ENCODE results near the gene GOLT1A.
"Not testable (repeated sequence)": the region's sequence is repeated elsewhere in the genome, so short reads cannot be mapped to it uniquely, and the experiment has no call there.

Gene GOLT1A

GRCh38 chr1:204248954-204249353 lies 35.2 kb upstream of the GOLT1A start:
- no peak for DNase-seq (ENCODE audit: low spot score)

- DNase-seq (ENCODE audit: low spot score) = no peak
These were observed 33.1 kb upstream of the GOLT1A start for GRCh38 chr1:204246876-204247275.

GRCh38 chr1:204242920-204243319 lies 29.1 kb upstream of the GOLT1A start:
- DNase-seq (ENCODE audit: low spot score) = no peak

- no peak for DNase-seq (ENCODE audit: low spot score)
These were observed 28.1 kb upstream of the GOLT1A start for GRCh38 chr1:204241914-204242313.

GRCh38 chr1:204241050-204241449 lies 27.3 kb upstream of the GOLT1A start:
- no peak for DNase-seq (ENCODE audit: low spot score)

GRCh38 chr1:204240233-204240632 lies 26.4 kb upstream of the GOLT1A start:
- DNase-seq (ENCODE audit: low spot score) = no peak

- DNase-seq (ENCODE audit: low spot score) = not testable (repeated sequence)
These were observed 25.6 kb upstream of the GOLT1A start for GRCh38 chr1:204239401-204239800.

- not testable (repeated sequence) for DNase-seq (ENCODE audit: low spot score)
These were observed 24.7 kb upstream of the GOLT1A start for GRCh38 chr1:204238520-204238919.

GRCh38 chr1:204237515-204237914 lies 23.7 kb upstream of the GOLT1A start:
- not testable (repeated sequence) for DNase-seq (ENCODE audit: low spot score)

- DNase-seq (ENCODE audit: low spot score) = no peak
These were observed 18.7 kb upstream of the GOLT1A start for GRCh38 chr1:204232526-204232925.

- no peak for DNase-seq (ENCODE audit: low spot score)
These were observed 16.4 kb upstream of the GOLT1A start for GRCh38 chr1:204230211-204230610.

GRCh38 chr1:204228896-204229295 lies 15.1 kb upstream of the GOLT1A start:
- DNase-seq (ENCODE audit: low spot score) = no peak

- no peak for DNase-seq (ENCODE audit: low spot score)
These were observed 14.4 kb upstream of the GOLT1A start for GRCh38 chr1:204227996-204228785.

- DNase-seq (ENCODE audit: low spot score) = no peak
These were observed 13.6 kb upstream of the GOLT1A start for GRCh38 chr1:204227351-204227750.

- no peak for DNase-seq (ENCODE audit: low spot score)
These were observed 12.3 kb upstream of the GOLT1A start for GRCh38 chr1:204225841-204226735.

- no peak for DNase-seq (ENCODE audit: low spot score)
These were observed 10.9 kb upstream of the GOLT1A start for GRCh38 chr1:204224655-204225054.

GRCh38 chr1:204223129-204223860 lies 9.5 kb upstream of the GOLT1A start:
- DNase-seq (ENCODE audit: low spot score) = no peak

GRCh38 chr1:204222764-204223055 lies 8.9 kb upstream of the GOLT1A start:
- no peak for DNase-seq (ENCODE audit: low spot score)

- DNase-seq (ENCODE audit: low spot score) = no peak
These were observed 8.4 kb upstream of the GOLT1A start for GRCh38 chr1:204222006-204222763.

- no peak for DNase-seq (ENCODE audit: low spot score)
These were observed 7.5 kb upstream of the GOLT1A start for GRCh38 chr1:204221271-204221670.

- DNase-seq (ENCODE audit: low spot score) = no peak
These were observed 6.3 kb upstream of the GOLT1A start for GRCh38 chr1:204219971-204220616.

Measured in SW480 (cell line).